Vagina (tissue), 2 donors: ENCODE data around the gene SPARCL1.

Source experiments
- CTCF ChIP-seq, 3 experiments: fragments of 450-650 bp in 2 of 3; fragments of 200-600 bp in 1 of 3; sonication (generic) in 1 of 3; IDR thresholded peaks; one replicate each; pipeline ENCODE4 v1.5.1; 2017 to 2019; ENCODE audit warnings: antibody characterized with exemption in 3 of 3, mild to moderate bottlenecking in 2 of 3, moderate library complexity in 2 of 3
- POLR2A ChIP-seq, 2 donors: fragments of 450-650 bp; IDR thresholded peaks; one replicate each; pipeline ENCODE4 v1.6.1; 2017; ENCODE audit warnings: antibody characterized with exemption in 2 of 2, mild to moderate bottlenecking in 2 of 2, moderate library complexity in 2 of 2
- POLR2AphosphoS5 ChIP-seq, 2 donors: sonication (generic); formaldehyde crosslinking; IDR thresholded peaks; one replicate each; pipeline ENCODE4 v1.9.0; 2017; ENCODE audit warnings: antibody characterized with exemption in 2 of 2, mild to moderate bottlenecking in 2 of 2, low read depth in 1 of 2; ENCODE audit not compliant: insufficient read depth in 1 of 2

GRCh38 chr4:87510747-87511146, 18.4 kb downstream of the SPARCL1 start:
- TF ChIP-seq CTCF (IDR thresholded peaks at IDR 0.05): no peak
- TF ChIP-seq POLR2A (IDR thresholded peaks at IDR 0.05): no peak
- TF ChIP-seq POLR2AphosphoS5 (IDR thresholded peaks at IDR 0.05; ENCODE audit: insufficient read depth in 1 of 2, low read depth in 1 of 2): peak in 1 of 2 donors; percentile 12
